OCI-LY7 (cell line): ENCODE measurements around the gene IGSF9.

Source experiments
- CTCF ChIP-seq: fragments of 200-600 bp; sonication (generic); conservative IDR thresholded peaks from 2 replicates; pipeline ENCODE4 v1.5.1; 2014; ENCODE audit warnings: mild to moderate bottlenecking, antibody characterized with exemption, low read length, moderate library complexity, mixed read lengths
- EZH2phosphoT487 ChIP-seq: fragments of 200-600 bp; sonication (generic); IDR thresholded peaks from 2 replicates; pipeline ENCODE4 v1.6.1; 2018; ENCODE audit warnings: low read depth, borderline replicate concordance, mild to moderate bottlenecking, mixed run types, antibody characterized with exemption, low read length, moderate library complexity, mixed read lengths

- no peak for TF ChIP-seq CTCF
- no peak for TF ChIP-seq EZH2phosphoT487
Measured at GRCh38 chr1:159918352-159919200, 26.8 kb downstream of the IGSF9 start.
